Esophagus muscularis mucosa (tissue), 4 donors: Measurements from ENCODE around the gene RHEBL1. TPM values are rescaled to one million over a fixed set of nuclear protein-coding genes. Genes with fewer than 3 reads are reported as not detected.

ENCODE experiments used
- DNase-seq: peaks from one replicate; pipeline ENCODE4 v3.0.0-alpha.2; 2017; ENCODE audit errors: extremely low spot score
- H3K27ac ChIP-seq, 4 donors: fragments of 200-600 bp; sonication (generic); replicated peaks in 1 of 4; 1 replicate in 3 of 4; 2 replicates in 1 of 4; pipeline ENCODE4 v1.5.1; 2016 to 2019; ENCODE audit warnings: mild to moderate bottlenecking in 1 of 4
- H3K27me3 ChIP-seq, 4 donors: fragments of 200-600 bp; sonication (generic); one replicate each; pipeline versions ENCODE4 v1.5.1 to v1.6.0; 2016 to 2019
- H3K36me3 ChIP-seq, 4 donors: fragments of 200-600 bp; sonication (generic); one replicate each; pipeline ENCODE4 v1.5.1; 2016 to 2019
- H3K4me1 ChIP-seq, 4 donors: fragments of 200-600 bp; sonication (generic); one replicate each; pipeline ENCODE4 v1.5.1; 2016 to 2019
- H3K4me3 ChIP-seq, 4 donors: fragments of 200-600 bp; sonication (generic); 1 replicate in 2 of 4; 2 replicates in 2 of 4; pipeline ENCODE4 v1.5.1; 2016 to 2019; ENCODE audit warnings: mild to moderate bottlenecking in 4 of 4, moderate library complexity in 1 of 4
- H3K9me3 ChIP-seq, 4 donors: fragments of 200-600 bp; sonication (generic); 1 replicate in 3 of 4; 2 replicates in 1 of 4; pipeline ENCODE4 v1.5.1; 2016 to 2019
- EP300 ChIP-seq: sonication (generic); formaldehyde crosslinking; IDR thresholded peaks from one replicate; pipeline ENCODE4 v1.6.1; 2017; ENCODE audit warnings: antibody characterized with exemption
- POLR2A ChIP-seq: fragments of 450-650 bp; IDR thresholded peaks from one replicate; pipeline ENCODE4 v1.6.1; 2017; ENCODE audit warnings: antibody characterized with exemption, moderate library complexity, mild to moderate bottlenecking, low read depth
- POLR2AphosphoS5 ChIP-seq, 2 donors: sonication (generic); formaldehyde crosslinking; IDR thresholded peaks; one replicate each; pipeline ENCODE4 v1.6.1; 2017; ENCODE audit warnings: antibody characterized with exemption in 2 of 2
- WGBS: methylation state at CpG from one replicate; pipeline ENCODE4 v1.1.5; 2018; 5-methylcytosine and 5-hydroxymethylcytosine counted together
- intact Hi-C: fragments of 100-400 bp; cut with DNase I; formaldehyde crosslinking; loops from one replicate; pipeline ENCODE4 v1.15.1; 2023
- total RNA-seq, 4 donors: library from RNA; depleted of rRNA; stranded (reverse); fragments of >200 nt; gene quantifications; one replicate each; pipeline versions ENCODE4 v1.1.0 to v1.2.1, GENCODE V29; 2016
- TF ChIP-seq, protein P1 (sequence below), 3 experiments: fragments of 200-600 bp in 2 of 3; fragments of 450-650 bp in 1 of 3; sonication (generic) in 2 of 3; IDR thresholded peaks; one replicate each; pipeline ENCODE4 v1.5.1; 2017 to 2019; ENCODE audit warnings: antibody characterized with exemption in 3 of 3, mild to moderate bottlenecking in 2 of 3, moderate library complexity in 1 of 3

The RHEBL1 gene
- total RNA-seq, 4 donors from 2014 or later: 0.40 to 0.97 TPM; not detected in 2

DNA sequence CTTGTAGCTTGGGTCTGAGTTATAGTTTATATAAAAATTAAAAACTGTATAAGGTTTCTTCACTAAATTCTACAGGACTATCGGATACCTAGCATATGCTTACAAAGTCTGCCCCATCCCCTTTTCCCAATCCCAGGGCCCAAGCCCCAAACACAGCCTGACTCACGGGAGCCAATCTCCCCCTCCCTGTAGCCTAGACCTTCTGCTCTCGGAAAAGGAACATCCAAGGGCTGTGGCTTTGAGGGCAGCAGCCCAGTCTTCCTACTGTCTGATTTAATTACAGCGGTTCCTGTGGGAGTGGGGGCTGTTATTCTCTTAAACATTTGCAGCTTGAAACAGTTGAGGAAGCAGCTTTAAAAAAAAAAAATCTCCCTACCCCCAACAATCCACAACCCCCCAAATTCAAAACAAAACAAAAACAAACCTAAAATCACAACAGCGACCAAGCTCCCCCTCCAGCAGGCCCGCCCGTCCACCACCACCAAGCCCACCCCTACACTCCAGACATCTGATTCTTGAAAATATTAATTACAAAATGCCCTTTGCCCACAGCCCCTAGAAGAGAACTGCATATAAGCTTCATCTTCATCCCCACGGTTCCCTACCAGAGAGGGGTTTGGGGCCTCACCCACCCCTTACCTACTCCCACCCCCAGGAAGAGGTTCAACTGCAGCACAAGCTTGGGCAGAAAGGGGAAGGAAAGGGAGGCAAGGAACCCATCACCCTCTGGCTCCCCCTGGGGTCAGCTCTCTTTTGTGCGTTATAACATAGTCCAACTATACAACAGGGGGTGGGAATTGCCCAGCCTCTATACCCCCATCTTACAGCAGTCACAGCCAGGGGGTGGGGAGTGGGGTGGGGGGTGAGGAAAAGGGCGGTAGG, 50.1 kb downstream of the RHEBL1 start:
- Histone ChIP-seq H3K27me3 (no peaks in the 10 kb centered on the region), H3K36me3 (peaks cover 36 to 45% (median 42%) of the 10 kb centered on the region in 4 donors), H3K27ac (peak overlapping the region; percentile 89 to 94 (median 92)), H3K4me1 (peaks cover 19 to 37% (median 24%) of the 10 kb centered on the region in 4 donors), H3K4me3 (peak overlapping the region; percentile 67 to 93 (median 83)), H3K9me3 (no peaks in the 10 kb centered on the region)
- intact Hi-C loops: no loop called here
- no peak for DNase-seq
- TF ChIP-seq, protein P1, sequence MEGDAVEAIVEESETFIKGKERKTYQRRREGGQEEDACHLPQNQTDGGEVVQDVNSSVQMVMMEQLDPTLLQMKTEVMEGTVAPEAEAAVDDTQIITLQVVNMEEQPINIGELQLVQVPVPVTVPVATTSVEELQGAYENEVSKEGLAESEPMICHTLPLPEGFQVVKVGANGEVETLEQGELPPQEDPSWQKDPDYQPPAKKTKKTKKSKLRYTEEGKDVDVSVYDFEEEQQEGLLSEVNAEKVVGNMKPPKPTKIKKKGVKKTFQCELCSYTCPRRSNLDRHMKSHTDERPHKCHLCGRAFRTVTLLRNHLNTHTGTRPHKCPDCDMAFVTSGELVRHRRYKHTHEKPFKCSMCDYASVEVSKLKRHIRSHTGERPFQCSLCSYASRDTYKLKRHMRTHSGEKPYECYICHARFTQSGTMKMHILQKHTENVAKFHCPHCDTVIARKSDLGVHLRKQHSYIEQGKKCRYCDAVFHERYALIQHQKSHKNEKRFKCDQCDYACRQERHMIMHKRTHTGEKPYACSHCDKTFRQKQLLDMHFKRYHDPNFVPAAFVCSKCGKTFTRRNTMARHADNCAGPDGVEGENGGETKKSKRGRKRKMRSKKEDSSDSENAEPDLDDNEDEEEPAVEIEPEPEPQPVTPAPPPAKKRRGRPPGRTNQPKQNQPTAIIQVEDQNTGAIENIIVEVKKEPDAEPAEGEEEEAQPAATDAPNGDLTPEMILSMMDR (IDR thresholded peaks at IDR 0.05): no peak
- TF ChIP-seq POLR2AphosphoS5 (IDR thresholded peaks at IDR 0.05) (no peak), EP300 (no peak), POLR2A (no peak)
- WGBS: 56% methylated on average over 10 of the region's 10 CpGs

DNA sequence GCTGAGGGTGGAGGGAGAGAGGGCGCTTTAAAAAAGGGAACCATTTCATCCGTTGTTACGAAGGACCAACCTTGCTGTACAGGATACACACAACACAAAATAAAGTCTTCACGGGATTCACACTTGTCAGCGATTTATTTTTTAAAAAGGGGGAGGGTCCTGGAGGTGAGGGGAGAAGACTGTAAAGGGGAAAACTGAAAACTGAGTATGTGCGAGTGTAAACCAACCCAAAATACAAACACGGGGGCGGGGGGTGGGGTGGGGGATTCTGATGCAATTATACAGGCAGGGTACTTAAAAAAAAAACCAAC, 50.7 kb downstream of the RHEBL1 start:
- H3K27me3 ChIP-seq: no peaks in the 10 kb centered on the region
- intact Hi-C loops: no loop called here

DNA sequence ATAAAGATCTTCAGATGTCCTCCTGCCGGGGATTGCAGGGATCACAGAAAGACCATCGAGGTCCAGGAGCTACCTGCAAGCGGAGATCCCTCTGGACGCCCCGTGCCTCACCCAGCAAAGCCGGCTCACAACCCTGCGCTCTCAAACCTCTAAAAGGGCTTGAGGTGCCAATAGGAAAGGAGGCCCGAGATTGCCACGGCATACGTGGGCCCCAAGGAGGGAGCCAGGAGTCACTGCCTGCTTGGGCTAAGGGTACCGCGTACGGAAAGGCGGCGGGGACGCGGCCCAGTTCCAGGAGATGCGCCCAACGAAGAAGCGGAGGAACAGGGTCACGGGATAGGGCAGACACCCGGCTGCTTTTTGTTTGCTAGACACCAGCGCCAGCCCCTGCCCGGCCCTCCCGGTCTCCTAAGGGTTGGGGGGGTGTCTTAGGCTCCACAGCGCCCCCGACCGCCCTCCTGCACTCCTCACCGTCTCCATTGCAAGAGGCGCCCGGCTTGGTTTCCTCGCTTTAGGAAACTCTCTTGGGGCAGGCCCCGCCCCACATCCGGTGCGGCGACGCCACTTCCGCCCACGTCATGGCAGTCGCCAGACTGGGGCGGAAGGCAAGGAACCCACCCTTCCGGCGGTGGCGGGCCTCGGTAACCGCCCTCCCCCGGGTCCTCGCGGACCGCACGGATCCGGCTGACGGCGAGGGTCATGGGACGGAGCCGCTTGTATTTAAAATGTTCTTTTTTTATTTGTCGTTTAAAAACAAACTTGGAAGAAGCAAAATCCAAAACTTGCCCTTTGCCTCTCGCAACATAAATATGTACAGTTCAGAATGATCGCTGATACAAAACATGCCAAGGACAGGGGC, 51.3 kb downstream of the RHEBL1 start, which contains the start of gene PRKAG1:
PRKAG1 (minus strand) TSS at position 516 of the 859 bp plus-strand sequence; CDS start at position 480, 36 bp downstream.
- Histone ChIP-seq H3K27me3 (no peaks in the 10 kb centered on the region), H3K36me3 (peaks cover 28 to 33% (median 30%) of the 10 kb centered on the region in 4 donors), H3K9me3 (no peaks in the 10 kb centered on the region), H3K4me3 (peak within 1 kb of the TSS; percentile 67 to 93 (median 83)), H3K4me1 (peaks cover 19 to 37% (median 24%) of the 10 kb centered on the region in 4 donors), H3K27ac (peak within 1 kb of the TSS; percentile 89 to 94 (median 92))
- intact Hi-C loops: no loop called here
- peak; percentile 71 for TF ChIP-seq POLR2A
- peak; percentile 98 for TF ChIP-seq POLR2AphosphoS5 (IDR thresholded peaks at IDR 0.05)
- no peak for TF ChIP-seq EP300
- TF ChIP-seq, protein P1 (IDR thresholded peaks at IDR 0.05): peak; percentile 34 to 49 (median 41)
- WGBS: under 1% methylated on average over 38 of the region's 59 CpGs
- DNase-seq: peak; percentile 99

More for the DNA sequence above, 50.7 kb downstream of the RHEBL1 start:
- 1% methylated on average over 8 of the region's 8 CpGs for WGBS
- Histone ChIP-seq H3K36me3 (peaks cover 30 to 39% (median 36%) of the 10 kb centered on the region in 4 donors), H3K4me1 (peaks cover 19 to 37% (median 24%) of the 10 kb centered on the region in 4 donors), H3K4me3 (peak overlapping the region; percentile 67 to 93 (median 83)), H3K27ac (peak overlapping the region; percentile 89 to 94 (median 92)), H3K9me3 (no peaks in the 10 kb centered on the region)
- no peak for TF ChIP-seq EP300
- TF ChIP-seq POLR2AphosphoS5 (IDR thresholded peaks at IDR 0.05): no peak
- no peak for TF ChIP-seq POLR2A
- TF ChIP-seq, protein P1 (IDR thresholded peaks at IDR 0.05): no peak
- no peak for DNase-seq

DNA sequence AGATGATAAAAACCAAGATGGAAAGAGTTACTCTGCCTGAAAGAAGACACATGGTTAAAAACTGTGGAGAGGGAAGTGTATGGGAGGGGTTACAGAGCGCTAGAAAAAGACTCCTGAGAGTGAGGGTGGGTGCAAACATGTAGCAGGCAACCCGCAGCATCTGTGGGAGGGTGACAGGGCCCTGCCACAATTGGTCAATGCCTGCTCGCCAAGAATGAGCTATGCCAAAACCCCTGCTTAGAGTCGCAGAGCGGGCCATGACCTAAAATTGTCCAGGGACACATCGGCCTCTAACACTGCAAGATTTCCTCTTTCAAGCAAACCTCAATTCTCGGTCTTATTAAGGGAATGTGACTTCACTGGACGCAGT, 51.9 kb downstream of the RHEBL1 start:
- H3K9me3 ChIP-seq: no peaks in the 10 kb centered on the region
- WGBS: 0% methylated on average over 5 of the region's 8 CpGs
- intact Hi-C loops: no loop called here
- H3K4me1 ChIP-seq: peaks cover 19 to 37% (median 24%) of the 10 kb centered on the region in 4 donors
- no peaks in the 10 kb centered on the region for H3K27me3 ChIP-seq
- H3K27ac ChIP-seq: peak overlapping the region; percentile 89 to 94 (median 92)
- DNase-seq: no peak
- H3K36me3 ChIP-seq: peaks cover 23 to 30% (median 26%) of the 10 kb centered on the region in 4 donors
- TF ChIP-seq POLR2AphosphoS5 (IDR thresholded peaks at IDR 0.05) (no peak), EP300 (no peak), POLR2A (no peak)
- TF ChIP-seq, protein P1 (IDR thresholded peaks at IDR 0.05): peak in 1 of 3 experiments; percentile 11
- H3K4me3 ChIP-seq: peak overlapping the region; percentile 67 to 93 (median 83)
